DND-41 (cell line): ENCODE results near the gene PCDHGA12.

ENCODE experiments used
- CTCF ChIP-seq: IDR thresholded peaks from 2 replicates; pipeline ENCODE4 v1.5.1; 2012; ENCODE audit warnings: borderline replicate concordance, low read length, moderate library complexity, mild to moderate bottlenecking; ENCODE audit not compliant: poor library complexity, severe bottlenecking; ENCODE audit errors: extremely low read depth
- EZH2 ChIP-seq: IDR thresholded peaks from 3 replicates; pipeline ENCODE4 v1.6.1; 2012; ENCODE audit warnings: borderline replicate concordance, low read depth, mild to moderate bottlenecking, moderate library complexity, low read length, inconsistent platforms; ENCODE audit not compliant: severe bottlenecking

DNA sequence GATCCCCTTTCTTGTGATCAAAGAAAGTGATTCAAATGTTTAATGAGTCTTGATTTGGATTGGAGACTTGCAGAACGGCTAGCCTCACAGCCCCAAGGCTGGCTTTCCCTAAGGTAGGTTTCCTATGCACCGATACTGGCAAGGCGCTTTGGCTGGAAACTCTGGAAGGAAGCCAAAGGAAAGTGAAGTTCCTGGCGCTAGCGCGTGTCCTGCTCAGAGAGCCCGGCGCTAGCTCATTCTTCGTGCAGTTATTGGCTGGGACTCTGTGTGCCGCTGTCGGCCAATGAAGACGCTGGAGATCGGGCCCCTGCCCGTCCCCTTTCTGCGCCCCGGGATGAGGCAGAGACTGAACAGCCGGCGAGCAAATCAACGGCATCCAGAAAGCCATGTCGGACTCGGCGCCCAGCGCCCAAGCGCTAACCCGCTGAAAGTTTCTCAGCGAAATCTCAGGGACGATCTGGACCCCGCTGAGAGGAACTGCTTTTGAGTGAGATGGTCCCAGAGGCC is 45.4 kb downstream of the PCDHGA12 start, which contains the start of gene PCDHGC3:
- TF ChIP-seq CTCF: peak; percentile 51
- no peak for TF ChIP-seq EZH2
